Measurements from ENCODE around the gene C11orf68.

DNA sequence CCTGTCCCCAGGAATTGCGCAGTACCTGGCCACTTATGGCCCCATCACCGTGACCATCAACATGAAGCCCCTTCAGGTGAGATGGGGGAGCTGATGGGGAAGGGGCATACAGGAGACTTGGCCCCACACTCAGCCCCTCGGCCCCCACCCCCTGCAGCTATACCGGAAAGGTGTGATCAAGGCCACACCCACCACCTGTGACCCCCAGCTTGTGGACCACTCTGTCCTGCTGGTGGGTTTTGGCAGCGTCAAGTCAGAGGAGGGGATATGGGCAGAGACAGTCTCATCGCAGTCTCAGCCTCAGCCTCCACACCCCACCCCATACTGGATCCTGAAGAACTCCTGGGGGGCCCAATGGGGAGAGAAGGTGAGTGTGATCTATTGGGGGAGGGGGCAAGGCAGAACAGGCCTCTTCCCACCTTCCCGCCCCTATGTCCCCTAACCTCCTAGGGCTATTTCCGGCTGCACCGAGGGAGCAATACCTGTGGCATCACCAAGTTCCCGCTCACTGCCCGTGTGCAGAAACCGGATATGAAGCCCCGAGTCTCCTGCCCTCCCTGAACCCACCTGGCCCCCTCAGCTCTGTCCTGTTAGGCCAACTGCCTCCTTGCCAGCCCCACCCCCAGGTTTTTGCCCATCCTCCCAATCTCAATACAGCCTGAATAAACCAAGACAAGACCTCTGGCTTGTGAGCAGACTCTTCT is 35.7 kb downstream of the C11orf68 start:
- no peak for TF ChIP-seq EP300 (IDR thresholded peaks at IDR 0.05)
- no peak for TF ChIP-seq CTCF (IDR thresholded peaks at IDR 0.05)
- no peak for TF ChIP-seq POLR2A (IDR thresholded peaks at IDR 0.05)

Measured in upper lobe of left lung (tissue), 4 donors.